ENCODE measurements around the gene YTHDF1. TPM values are rescaled to one million over a fixed set of nuclear protein-coding genes. Genes with fewer than 3 reads are reported as not detected.

The YTHDF1 gene
- total and polyA plus RNA-seq, 2 of the 8 experiments (the other 6 are each of a cell fraction or from before 2014, with no cell fraction given) = 32.8 to 66.0 TPM

DNA sequence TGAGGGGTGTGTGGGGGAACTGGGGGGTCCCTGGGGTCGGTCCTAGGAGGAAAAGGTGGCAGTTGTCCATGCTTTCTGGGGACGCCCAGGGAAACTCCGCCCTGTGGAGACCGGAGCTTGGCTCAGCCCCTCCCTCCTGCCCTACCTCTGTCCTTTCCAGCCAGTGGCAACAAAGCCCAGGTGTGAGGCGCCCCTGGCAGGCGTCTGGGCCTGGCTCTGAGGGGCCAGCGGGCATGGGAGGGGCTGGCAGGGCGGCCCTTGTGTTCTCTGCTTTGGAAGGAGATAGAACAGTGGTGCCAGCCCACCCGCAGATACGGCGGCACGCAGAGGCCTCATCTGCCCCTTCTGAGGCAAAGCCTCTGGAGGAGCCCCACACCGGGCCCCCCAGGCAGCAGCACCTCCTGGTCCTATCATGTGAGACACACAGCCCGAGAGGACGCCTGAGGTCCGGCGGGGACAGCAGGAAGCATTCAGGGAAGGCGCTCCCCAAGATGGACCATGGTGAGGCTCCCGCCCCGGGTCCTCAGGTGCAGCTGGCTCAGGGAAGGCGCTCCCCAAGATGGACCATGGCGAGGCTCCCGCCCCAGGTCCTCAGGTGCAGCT lies 47.9 kb downstream of the YTHDF1 start:
- Histone ChIP-seq H4K8ac (ENCODE audit: extremely low read depth, insufficient read depth, low read length) (no peak overlapping the region), H3K27me3 (replicated peaks in 1 of 4; ENCODE audit: control insufficient read depth in 3 of 4, extremely low read depth in 1 of 4, insufficient read depth in 3 of 4, low read length in 3 of 4) (peaks cover 0 to 9% (median 1%) of the 10 kb centered on the region in 4 experiments; a peak in 3 of 7 replicates), H2BK12ac (ENCODE audit: low read depth, low read length) (no peak overlapping the region), H2BK15ac (ENCODE audit: low read length) (0 out of 2 replicates have a peak overlapping the region, but pooled peaks have one; percentile 81), H2AFZ (ENCODE audit: low read length) (no peak overlapping the region; the same call in 1 of the 2 replicates), H3K23ac (ENCODE audit: insufficient read length) (no peak overlapping the region), H3K56ac (replicated peaks; ENCODE audit: insufficient read length, low read depth, low read length) (no peak overlapping the region), H3K9me3 (ENCODE audit: insufficient read depth in 2 of 2, low read depth in 1 of 2, low read length in 1 of 2) (no peaks in the 10 kb centered on the region), H3K9ac (replicated peaks in 1 of 4; ENCODE audit: extremely low read depth in 1 of 4, low read depth in 3 of 4, low read length in 3 of 4) (no peak overlapping the region), H3K36me3 (ENCODE audit: control insufficient read depth in 2 of 4, insufficient read depth in 4 of 4, low read length in 3 of 4) (no peaks in the 10 kb centered on the region), H3K14ac (ENCODE audit: insufficient read length) (no peak overlapping the region), H3K4ac (replicated peaks; ENCODE audit: insufficient read length, low read depth, low read length) (no peak overlapping the region), H3K79me2 (ENCODE audit: control insufficient read depth in 1 of 2, insufficient read depth in 2 of 2, low read length in 2 of 2) (no peaks in the 10 kb centered on the region), H2BK20ac (ENCODE audit: low read length) (no peak overlapping the region), H2AK5ac (ENCODE audit: low read depth, low read length) (no peak overlapping the region), H3K18ac (ENCODE audit: extremely low read depth, low read length) (peak overlapping the region; percentile 19), H2BK5ac (ENCODE audit: low read depth, low read length) (no peak overlapping the region), H3K23me2 (ENCODE audit: low read depth, low read length) (no peaks in the 10 kb centered on the region), H4K91ac (replicated peaks; ENCODE audit: insufficient read length, low read length) (peak overlapping the region; percentile 71), H3K4me2 (ENCODE audit: insufficient read depth in 1 of 2, low read depth in 2 of 2, low read length in 2 of 2) (peak overlapping the region; percentile 16 to 70; a peak in 3 of 4 replicates), H3K79me1 (ENCODE audit: low read depth, low read length) (no peaks in the 10 kb centered on the region), H3K4me3 (ENCODE audit: extremely low read depth in 1 of 4, insufficient read depth in 2 of 4, low read depth in 3 of 4, low read length in 4 of 4) (peak overlapping the region in 3 of 4 experiments; percentile 19 to 47 (median 29); a peak in 4 of 8 replicates), H2BK120ac (replicated peaks; ENCODE audit: low read depth, low read length) (no peak overlapping the region), H3K4me1 (replicated peaks in 1 of 4; ENCODE audit: control insufficient read depth in 3 of 4, insufficient read depth in 4 of 4, low read length in 3 of 4) (peaks cover 0 to 17% (median 8%) of the 10 kb centered on the region in 4 experiments; a peak in 5 of 7 replicates), H4K5ac (ENCODE audit: insufficient read length, low read depth, low read length) (peak overlapping the region; percentile 4), H4K20me1 (replicated peaks in 1 of 2; ENCODE audit: control insufficient read depth in 1 of 2, insufficient read depth in 2 of 2, low read length in 2 of 2) (no peaks in the 10 kb centered on the region), H3K27ac (ENCODE audit: low read depth, low read length) (no peak overlapping the region)
- FAIRE-seq = no peak
- no peak for DNase-seq (ENCODE audit: low read depth in 1 of 2, low spot score in 2 of 2)
- 78% methylated on average over 18 of the region's 23 CpGs; no CpG with 5 or more reads in 1 of the 2 experiments for WGBS, 2 experiments (ENCODE audit: extremely low coverage in 1 of 2, insufficient coverage in 1 of 2, insufficient read length in 1 of 2, insufficient replicate concordance in 2 of 2, low coverage in 1 of 2, low lambda C conversion rate in 2 of 2, missing lambda C conversion rate in 1 of 2)
- CTCF ChIA-PET (ENCODE audit: partially characterized antibody) = interaction anchor here (0.7 to 3.6 kb wide), 7 partner anchors 8 to 159 kb away, joined by 3 to 13 read pairs (median 4); no protein-coding TSS in a partner anchor
- TF ChIP-seq SUZ12 (IDR thresholded peaks at IDR 0.05; ENCODE audit: low read length) (no peak), ASH2L (IDR thresholded peaks at IDR 0.05; ENCODE audit: low read length) (peak; percentile 12), FOSL1 (IDR thresholded peaks at IDR 0.05; ENCODE audit: insufficient read depth, low read depth, low read length) (no peak), E2F6 (IDR thresholded peaks at IDR 0.05) (peak; percentile 58; the same call in 1 of the 2 replicates)
- POLR2A ChIA-PET (ENCODE audit: partially characterized antibody) = interaction anchor here (1.0 to 3.0 kb wide), 2 partner anchors 13 to 16 kb away, joined by 4 to 11 read pairs; no protein-coding TSS in a partner anchor

Measured in H1 (cell line).